ENCODE results near the gene ZNF320.
"Not testable (repeated sequence)": the region's sequence is repeated elsewhere in the genome, so short reads cannot be mapped to it uniquely, and the experiment has no call there.

Gene ZNF320

DNA sequence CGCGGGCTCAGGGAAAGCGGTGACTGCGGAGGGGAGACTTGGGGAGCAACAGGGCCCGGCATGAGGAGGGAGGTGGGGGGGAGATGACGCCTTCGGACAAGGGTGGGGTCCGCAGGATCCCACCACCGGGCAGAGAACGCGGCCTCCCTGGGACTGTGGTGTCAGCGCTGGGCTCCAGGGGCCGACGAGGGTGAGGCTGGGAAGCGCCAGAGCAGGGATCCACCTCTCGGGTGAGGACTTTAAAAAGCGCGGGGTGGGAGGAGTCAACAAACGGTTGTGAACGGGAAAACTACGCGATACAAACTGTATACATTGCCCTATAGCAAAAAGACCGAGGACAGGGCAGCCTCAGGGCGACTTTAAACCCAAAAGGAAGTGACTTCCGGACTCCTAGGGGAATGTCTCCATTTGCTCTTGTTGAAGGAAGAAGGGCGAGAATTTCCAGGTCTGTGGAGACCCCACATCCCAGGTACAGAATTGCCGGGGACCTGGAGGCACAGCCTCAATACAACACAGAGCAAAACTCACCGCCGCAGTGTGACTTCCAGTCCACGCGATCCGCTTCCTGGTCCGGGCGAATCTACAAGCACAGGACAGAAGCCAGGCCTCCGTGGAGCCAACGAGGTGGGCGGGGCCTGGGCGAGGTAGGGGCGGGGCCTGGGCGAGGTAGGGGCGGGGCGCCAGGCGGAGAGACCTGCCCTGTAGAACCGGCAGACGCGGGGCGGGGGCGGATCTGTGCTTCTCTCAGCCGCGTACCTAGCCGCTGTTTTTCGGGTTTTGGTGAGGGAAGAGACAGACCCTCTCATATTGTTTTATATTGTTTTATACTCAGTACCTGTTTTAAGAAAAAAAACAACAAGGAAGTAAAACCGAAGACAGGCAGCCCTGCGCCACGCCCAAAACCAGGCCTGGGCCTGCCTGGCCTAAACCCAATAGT, 25.7 kb upstream of the ZNF320 start, which contains the start of gene ZNF888:
Gene ZNF888 (minus strand): TSS at position 588 of the 937 bp plus-strand sequence. CDS start 5,555 bp downstream, outside the sequence.
- Histone ChIP-seq H3K27me3 (no peaks in the 10 kb centered on the region), H3K36me3 (peaks cover 3% of the 10 kb centered on the region), H3K9me3 (no peaks in the 10 kb centered on the region), H3K4me3 (ENCODE audit: low read depth in 1 of 2, low read length in 1 of 2) (peak within 1 kb of the TSS; percentile 89 to 96), H3K4me1 (ENCODE audit: control insufficient read depth in 1 of 2, insufficient read depth in 1 of 2, low read depth in 1 of 2, low read length in 1 of 2) (peaks cover 22% of the 10 kb centered on the region in 2 experiments), H3K27ac (peak within 1 kb of the TSS; percentile 78)
- TF ChIP-seq, protein P1, sequence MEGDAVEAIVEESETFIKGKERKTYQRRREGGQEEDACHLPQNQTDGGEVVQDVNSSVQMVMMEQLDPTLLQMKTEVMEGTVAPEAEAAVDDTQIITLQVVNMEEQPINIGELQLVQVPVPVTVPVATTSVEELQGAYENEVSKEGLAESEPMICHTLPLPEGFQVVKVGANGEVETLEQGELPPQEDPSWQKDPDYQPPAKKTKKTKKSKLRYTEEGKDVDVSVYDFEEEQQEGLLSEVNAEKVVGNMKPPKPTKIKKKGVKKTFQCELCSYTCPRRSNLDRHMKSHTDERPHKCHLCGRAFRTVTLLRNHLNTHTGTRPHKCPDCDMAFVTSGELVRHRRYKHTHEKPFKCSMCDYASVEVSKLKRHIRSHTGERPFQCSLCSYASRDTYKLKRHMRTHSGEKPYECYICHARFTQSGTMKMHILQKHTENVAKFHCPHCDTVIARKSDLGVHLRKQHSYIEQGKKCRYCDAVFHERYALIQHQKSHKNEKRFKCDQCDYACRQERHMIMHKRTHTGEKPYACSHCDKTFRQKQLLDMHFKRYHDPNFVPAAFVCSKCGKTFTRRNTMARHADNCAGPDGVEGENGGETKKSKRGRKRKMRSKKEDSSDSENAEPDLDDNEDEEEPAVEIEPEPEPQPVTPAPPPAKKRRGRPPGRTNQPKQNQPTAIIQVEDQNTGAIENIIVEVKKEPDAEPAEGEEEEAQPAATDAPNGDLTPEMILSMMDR (IDR thresholded peaks at IDR 0.05): peak; percentile 35

DNA sequence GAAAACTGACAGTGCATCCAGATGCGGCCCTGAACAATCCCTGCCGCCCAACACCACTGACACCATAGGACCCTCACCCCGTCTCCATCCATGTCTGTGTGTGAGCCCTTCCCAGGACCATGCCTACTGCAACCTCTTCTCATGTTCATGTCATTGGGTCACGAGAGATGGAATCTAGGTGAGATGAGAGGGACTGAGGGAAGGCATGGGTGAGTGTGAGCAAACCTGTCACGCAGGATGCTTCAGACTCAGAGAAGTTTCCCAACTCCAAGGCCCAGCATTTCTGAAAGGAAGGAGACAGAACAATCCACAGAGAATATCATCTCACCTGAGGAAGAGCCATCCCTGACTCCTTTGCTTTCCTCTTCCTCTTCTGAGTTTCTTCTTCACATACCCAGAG, 20.1 kb upstream of the ZNF320 start:
- peaks cover 41% of the 10 kb centered on the region for H3K36me3 ChIP-seq
- no peaks in the 10 kb centered on the region for H3K27me3 ChIP-seq

DNA sequence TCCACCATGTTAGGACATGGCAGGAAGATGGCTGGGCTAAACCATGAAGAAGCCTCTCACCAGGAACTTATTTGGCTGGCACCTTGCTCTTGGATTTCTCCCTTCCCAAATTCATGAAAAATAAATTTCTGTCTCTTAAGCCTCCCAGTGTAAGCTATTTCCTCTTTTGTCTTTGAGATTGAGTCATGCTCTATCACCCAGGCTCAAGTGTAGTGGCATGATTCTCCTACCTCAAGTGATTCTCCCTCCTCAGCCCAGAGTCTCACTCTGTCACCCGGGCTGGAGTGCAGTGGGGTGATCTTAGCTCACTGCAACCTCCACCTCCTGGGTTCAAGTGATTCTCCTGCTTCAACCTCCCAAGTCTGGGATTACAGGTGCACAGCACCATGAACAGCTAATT, 13.2 kb upstream of the ZNF320 start:
- Histone ChIP-seq H3K4me1 (ENCODE audit: control insufficient read depth in 1 of 2, insufficient read depth in 1 of 2, low read depth in 1 of 2, low read length in 1 of 2) (no peaks in the 10 kb centered on the region), H3K27ac (no peak overlapping the region), H3K27me3 (no peaks in the 10 kb centered on the region), H3K9me3 (peaks cover 7% of the 10 kb centered on the region), H3K4me3 (ENCODE audit: low read depth in 1 of 2, low read length in 1 of 2) (no peak overlapping the region), H3K36me3 (peaks cover 45% of the 10 kb centered on the region)
- TF ChIP-seq, protein P1 (IDR thresholded peaks at IDR 0.05): no peak

More for the DNA sequence above, 20.1 kb upstream of the ZNF320 start:
- H3K27ac ChIP-seq: no peak overlapping the region
- no peak overlapping the region for H3K4me3 ChIP-seq (ENCODE audit: low read depth in 1 of 2, low read length in 1 of 2)
- TF ChIP-seq, protein P1 (IDR thresholded peaks at IDR 0.05): no peak
- H3K4me1 ChIP-seq (ENCODE audit: control insufficient read depth in 1 of 2, insufficient read depth in 1 of 2, low read depth in 1 of 2, low read length in 1 of 2): peaks cover 3 to 5% of the 10 kb centered on the region in 2 experiments
- no peaks in the 10 kb centered on the region for H3K9me3 ChIP-seq

DNA sequence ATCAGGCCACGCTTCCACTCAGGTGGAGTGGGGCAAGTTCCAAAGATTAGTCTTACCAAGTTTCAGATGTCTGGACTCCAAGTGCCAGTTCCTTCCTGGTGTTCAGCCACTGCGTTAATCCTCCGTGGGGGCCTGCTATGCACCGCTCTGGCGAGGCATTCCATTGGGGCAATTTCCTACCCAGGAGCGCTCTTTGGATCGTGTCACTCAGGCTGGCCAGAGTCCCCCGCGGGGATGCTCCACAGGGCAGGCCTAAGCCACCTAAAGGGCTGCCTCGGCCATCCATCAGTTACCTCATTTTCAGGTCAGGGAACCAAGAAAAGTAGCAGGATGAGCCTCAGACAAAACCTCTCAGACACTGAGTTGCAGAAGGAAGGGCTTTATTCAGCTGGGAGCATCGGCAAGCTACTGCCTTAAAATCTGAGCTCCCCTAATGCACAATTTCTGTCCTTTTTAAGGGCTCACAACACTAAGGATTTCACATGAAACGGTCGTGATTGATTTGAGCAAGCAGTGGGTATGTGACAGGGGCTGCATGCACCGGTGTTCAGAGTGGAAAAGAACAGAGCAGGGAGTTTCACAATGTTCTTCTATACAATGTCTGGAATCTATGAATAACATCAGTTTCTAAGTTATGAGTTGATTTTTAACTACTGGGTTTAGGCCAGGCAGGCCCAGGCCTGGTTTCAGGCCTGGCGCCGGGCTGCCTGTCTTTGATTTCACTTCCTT, 6.8 kb upstream of the ZNF320 start:
- not testable (repeated sequence) for H3K9me3 ChIP-seq; H3K4me3 ChIP-seq (ENCODE audit: low read depth in 1 of 2, low read length in 1 of 2); H3K27me3 ChIP-seq; H3K4me1 ChIP-seq (ENCODE audit: control insufficient read depth in 1 of 2, insufficient read depth in 1 of 2, low read depth in 1 of 2, low read length in 1 of 2); H3K27ac ChIP-seq
- peaks cover 24% of the 10 kb centered on the region for H3K36me3 ChIP-seq

DNA sequence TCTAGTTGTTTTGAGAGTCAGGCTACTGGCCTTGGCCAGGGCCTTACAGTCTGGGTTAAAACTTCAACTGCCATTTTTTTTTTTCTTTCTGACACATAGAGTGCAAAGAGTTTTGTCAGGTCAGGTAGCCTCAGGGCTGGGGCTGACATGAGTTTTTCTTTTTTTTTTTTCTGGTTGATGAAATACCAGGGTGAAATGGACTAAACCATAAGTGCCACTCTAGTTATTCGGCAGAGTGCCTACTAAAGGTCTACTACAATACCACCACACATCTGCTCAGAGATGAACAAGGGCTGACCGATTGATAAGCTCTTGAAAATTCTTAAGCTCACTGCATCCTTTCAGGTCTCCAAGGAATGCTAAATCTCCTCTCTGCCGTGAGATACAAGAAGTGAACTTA, 4.4 kb upstream of the ZNF320 start:
- Histone ChIP-seq H3K36me3 (peaks cover 8% of the 10 kb centered on the region), H3K4me3 (ENCODE audit: low read depth in 1 of 2, low read length in 1 of 2) (no peak overlapping the region), H3K27ac (no peak overlapping the region), H3K27me3 (no peaks in the 10 kb centered on the region), H3K4me1 (ENCODE audit: control insufficient read depth in 1 of 2, insufficient read depth in 1 of 2, low read depth in 1 of 2, low read length in 1 of 2) (peaks cover 5 to 8% of the 10 kb centered on the region in 2 experiments), H3K9me3 (no peaks in the 10 kb centered on the region)
- TF ChIP-seq, protein P1 (IDR thresholded peaks at IDR 0.05): no peak

DNA sequence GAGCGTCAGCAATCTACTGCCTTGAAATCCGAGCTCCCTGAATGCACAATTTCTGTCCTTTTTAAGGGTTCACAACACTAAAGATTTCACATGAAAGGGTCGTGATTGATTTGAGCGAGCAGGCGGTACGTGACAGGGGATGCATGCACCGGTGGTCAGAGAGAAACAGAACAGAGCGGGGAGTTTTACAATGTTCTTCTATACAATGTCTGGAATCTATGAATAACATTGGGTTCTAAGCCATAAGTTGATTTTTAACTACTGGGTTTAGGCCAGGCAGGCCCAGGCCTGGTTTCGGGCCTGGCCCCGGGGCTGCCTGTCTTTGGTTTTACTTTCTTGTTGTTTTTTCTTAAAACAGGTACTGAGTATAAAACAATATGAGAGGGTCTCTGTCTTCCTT, 1.2 kb upstream of the ZNF320 start:
- H3K9me3 ChIP-seq; H3K27ac ChIP-seq; H3K36me3 ChIP-seq; H3K4me3 ChIP-seq (ENCODE audit: low read depth in 1 of 2, low read length in 1 of 2); H3K27me3 ChIP-seq: not testable (repeated sequence)
- peaks cover 8 to 11% of the 10 kb centered on the region in 2 experiments for H3K4me1 ChIP-seq (ENCODE audit: control insufficient read depth in 1 of 2, insufficient read depth in 1 of 2, low read depth in 1 of 2, low read length in 1 of 2)
